IMR-90 (cell line): ENCODE results near the gene SYCP1. TPM values are rescaled to one million over a fixed set of nuclear protein-coding genes. Genes with fewer than 3 reads are reported as not detected.
A peak's percentile ranks its signal among the peaks of the same experiment; 100 is the strongest.

ENCODE experiments used
- ATAC-seq: fragments of 200-7000 bp; cut with Tn5 transposase; 2 replicates; pipeline ENCODE4 v1.9.1; 2020; ENCODE audit warnings: low read depth, mild to moderate bottlenecking, moderate library complexity
- Bru-seq: library from RNA; stranded (reverse); fragments of 400-500 nt; gene quantifications from one replicate; lab custom pipeline; 2021; lab: Mats Ljungman, UMichigan
- BruChase-seq, 2 experiments: library from RNA; stranded (reverse); fragments of 400-500 nt; gene quantifications; one replicate each; lab custom pipeline; 2021; lab: Mats Ljungman, UMichigan
- BruUV-seq: library from RNA; stranded (reverse); fragments of 400-500 nt; replicated peaks from 2 replicates; lab custom pipeline; 2021; lab: Mats Ljungman, UMichigan
- CTCF ChIA-PET: fragments of 300-600 bp; formaldehyde crosslinking; extraction: SDS; loops from one replicate; lab custom pipeline; 2021; ENCODE audit warnings: antibody characterized with exemption; lab: Yijun Ruan, JAX
- POLR2A ChIA-PET: fragments of 300-600 bp; sonication (Branson Sonifier 250); formaldehyde crosslinking; loops from one replicate; lab custom pipeline; 2022; ENCODE audit warnings: antibody characterized with exemption; ENCODE audit not compliant: unreplicated experiment; lab: Charles Lee
- DNase-seq: peaks from one replicate; pipeline ENCODE4 v3.0.0; 2013
- H2AFZ ChIP-seq: replicated peaks from 2 replicates; pipeline ENCODE3; 2013; ENCODE audit warnings: low read length, mild to moderate bottlenecking; ENCODE audit not compliant: poor library complexity
- H2AK5ac ChIP-seq: 2 replicates; pipeline ENCODE4 v1.6.1; 2013; ENCODE audit warnings: low read depth, low read length, inconsistent platforms
- H2AK9ac ChIP-seq: replicated peaks from 2 replicates; pipeline ENCODE3; 2013; ENCODE audit warnings: mild to moderate bottlenecking, low read depth, low read length, moderate library complexity; ENCODE audit not compliant: poor library complexity
- H2BK120ac ChIP-seq: 2 replicates; pipeline ENCODE4 v1.6.1; 2013; ENCODE audit warnings: low read depth, low read length, inconsistent platforms
- H2BK15ac ChIP-seq: 3 replicates; pipeline ENCODE4 v1.6.1; 2013; ENCODE audit warnings: low read depth, low read length, inconsistent platforms
- H2BK20ac ChIP-seq: 2 replicates; pipeline ENCODE4 v1.6.1; 2013; ENCODE audit warnings: low read depth, mild to moderate bottlenecking, inconsistent platforms, low read length, moderate library complexity
- H2BK5ac ChIP-seq: 2 replicates; pipeline ENCODE4 v1.6.1; 2013; ENCODE audit warnings: mild to moderate bottlenecking, low read depth, low read length, inconsistent platforms; ENCODE audit not compliant: poor library complexity, severe bottlenecking
- H3K14ac ChIP-seq: replicated peaks from 2 replicates; pipeline ENCODE4 v1.6.1; 2013; ENCODE audit warnings: low read depth, low read length, inconsistent platforms
- H3K18ac ChIP-seq: 2 replicates; pipeline ENCODE4 v1.6.1; 2013; ENCODE audit warnings: low read depth, low read length, control low read depth
- H3K23ac ChIP-seq: 2 replicates; pipeline ENCODE4 v1.6.1; 2013; ENCODE audit warnings: low read depth, low read length, inconsistent platforms
- H3K27ac ChIP-seq: 2 replicates; pipeline ENCODE4 v1.5.1; 2013; ENCODE audit warnings: mild to moderate bottlenecking, control low read depth, low read length; ENCODE audit not compliant: insufficient read depth
- H3K27me3 ChIP-seq: 2 replicates; pipeline ENCODE4 v1.6.1; 2013; ENCODE audit warnings: low read length; ENCODE audit not compliant: control insufficient read depth, insufficient read depth
- H3K36me3 ChIP-seq: 2 replicates; pipeline ENCODE4 v1.6.1; 2013; ENCODE audit warnings: low read length, mixed read lengths; ENCODE audit not compliant: control insufficient read depth, insufficient read depth
- H3K4ac ChIP-seq: 2 replicates; pipeline ENCODE4 v1.6.1; 2013; ENCODE audit warnings: low read depth, low read length, inconsistent platforms
- H3K4me1 ChIP-seq: 2 replicates; pipeline ENCODE4 v1.6.1; 2013; ENCODE audit warnings: low read length, mixed read lengths; ENCODE audit not compliant: control insufficient read depth, insufficient read depth
- H3K4me2 ChIP-seq: 2 replicates; pipeline ENCODE4 v1.6.1; 2013; ENCODE audit warnings: low read depth, mild to moderate bottlenecking, control low read depth, low read length, moderate library complexity
- H3K4me3 ChIP-seq: 2 replicates; pipeline ENCODE4 v1.5.1; 2013; ENCODE audit warnings: low read depth, mild to moderate bottlenecking, control low read depth, low read length, moderate library complexity; ENCODE audit not compliant: insufficient read depth
- H3K56ac ChIP-seq: 2 replicates; pipeline ENCODE4 v1.6.1; 2013; ENCODE audit warnings: low read length, inconsistent platforms; ENCODE audit not compliant: insufficient read depth; ENCODE audit errors: extremely low read depth
- H3K79me1 ChIP-seq, 2 experiments: 2 replicates each; pipeline ENCODE4 v1.6.1; 2013; ENCODE audit warnings: low read length in 2 of 2, inconsistent platforms in 1 of 2, low read depth in 1 of 2
- H3K9ac ChIP-seq: 2 replicates; pipeline ENCODE4 v1.6.1; 2013; ENCODE audit warnings: low read depth, low read length, control low read depth
- H3K9me1 ChIP-seq: 2 replicates; pipeline ENCODE4 v1.6.1; 2013; ENCODE audit warnings: low read length, inconsistent platforms; ENCODE audit not compliant: insufficient read depth
- H3K9me3 ChIP-seq: 2 replicates; pipeline ENCODE4 v1.6.1; 2013; ENCODE audit warnings: low read length; ENCODE audit not compliant: control insufficient read depth, insufficient read depth
- H4K20me1 ChIP-seq: 2 replicates; pipeline ENCODE4 v1.6.1; 2013; ENCODE audit warnings: low read length, inconsistent platforms; ENCODE audit not compliant: insufficient read depth
- H4K5ac ChIP-seq: 2 replicates; pipeline ENCODE4 v1.6.1; 2013; ENCODE audit warnings: mild to moderate bottlenecking, low read depth, low read length, control low read depth
- H4K8ac ChIP-seq, 2 experiments: 2 replicates each; pipeline ENCODE4 v1.6.1; 2013; ENCODE audit warnings: low read depth in 2 of 2, low read length in 2 of 2, control low read depth in 1 of 2, inconsistent platforms in 1 of 2
- H4K91ac ChIP-seq: 2 replicates; pipeline ENCODE4 v1.6.1; 2013; ENCODE audit warnings: low read depth, low read length, inconsistent platforms; ENCODE audit not compliant: insufficient read depth
- CEBPB ChIP-seq: IDR thresholded peaks from 2 replicates; pipeline ENCODE4 v1.6.1; 2012; ENCODE audit warnings: low read depth, low read length, improper control_type of control experiment
- FOS ChIP-seq: fragments of 150-350 bp; IDR thresholded peaks from 2 replicates; pipeline ENCODE4 v1.6.1; 2016; ENCODE audit warnings: low read depth, low read length
- MAFK ChIP-seq: IDR thresholded peaks from 2 replicates; pipeline ENCODE4 v1.6.1; 2012; ENCODE audit warnings: low read depth, low read length, improper control_type of control experiment
- MAZ ChIP-seq: IDR thresholded peaks from 2 replicates; pipeline ENCODE4 v1.6.1; 2012; ENCODE audit warnings: low read depth, mild to moderate bottlenecking, low read length, improper control_type of control experiment, moderate library complexity, borderline replicate concordance
- MXI1 ChIP-seq: IDR thresholded peaks from 2 replicates; pipeline ENCODE4 v1.6.1; 2012; ENCODE audit warnings: low read depth, mild to moderate bottlenecking, low read length, moderate library complexity, borderline replicate concordance
- NFE2L2 ChIP-seq: fragments of 150-350 bp; IDR thresholded peaks from 2 replicates; pipeline ENCODE4 v1.6.1; 2016; ENCODE audit warnings: low read depth, mild to moderate bottlenecking, low read length
- POLR2A ChIP-seq: IDR thresholded peaks from 2 replicates; pipeline ENCODE4 v1.6.1; 2012; ENCODE audit warnings: mild to moderate bottlenecking, low read depth, low read length
- RCOR1 ChIP-seq: IDR thresholded peaks from 2 replicates; pipeline ENCODE4 v1.6.1; 2012; ENCODE audit warnings: mild to moderate bottlenecking, low read length, improper control_type of control experiment; ENCODE audit not compliant: insufficient replicate concordance
- RFX5 ChIP-seq: IDR thresholded peaks from 2 replicates; pipeline ENCODE4 v1.8.0; 2012; ENCODE audit warnings: low read depth, mild to moderate bottlenecking, low read length, moderate library complexity
- SMC3 ChIP-seq: fragments of 150-350 bp; IDR thresholded peaks from 2 replicates; pipeline ENCODE4 v1.6.1; 2016; ENCODE audit warnings: low read depth, mild to moderate bottlenecking, antibody characterized with exemption, low read length, moderate library complexity
- WGBS, 2 experiments: methylation state at CpG; one replicate each; pipeline versions ENCODE4 v1.1.5 to v1.1.7; 2013; ENCODE audit warnings: missing lambda C conversion rate in 2 of 2; ENCODE audit not compliant: insufficient read length in 1 of 2; ENCODE audit errors: extremely low coverage in 2 of 2; 5-methylcytosine and 5-hydroxymethylcytosine counted together
- dilution Hi-C: fragments of 300-500 bp; cut with HindIII; formaldehyde crosslinking; loops from one replicate; pipeline ENCODE4 v1.14.3; 2018; ENCODE audit warnings: low sequenced_read_pairs; ENCODE audit not compliant: unreplicated experiment
- in situ Hi-C: fragments of 300-500 bp; cut with MboI; formaldehyde crosslinking; loops from 3 replicates; pipeline ENCODE4 v1.14.3; 2019; ENCODE audit warnings: low sequenced_read_pairs, inconsistent platforms, mixed read lengths
- intact Hi-C: fragments of 100-400 bp; cut with micrococcal nuclease; formaldehyde crosslinking; loops from 2 replicates; pipeline ENCODE4 v1.10.0; 2022
- long read RNA-seq: library from polyadenylated mRNA; unstranded; transcript quantifications from one replicate; pipeline ENCODE4 v2.0.0, GENCODE V29; 2021; ENCODE audit not compliant: unreplicated experiment
- polyA plus RNA-seq, 3 experiments: library from polyadenylated mRNA; depleted of rRNA; stranded (reverse); fragments of >200 nt; gene quantifications; 2 replicates each; pipeline ENCODE4 v1.2.3, GENCODE V29; 2012; ENCODE audit warnings: low replicate concordance in 1 of 3
- total RNA-seq: library from RNA; depleted of rRNA; stranded (reverse); fragments of >200 nt; gene quantifications from 2 replicates; pipeline ENCODE4 v1.2.3, GENCODE V29; 2012; rRNA removed
- TF ChIP-seq, protein P1 (sequence below): fragments of 150-350 bp; IDR thresholded peaks from 2 replicates; pipeline ENCODE4 v1.6.1; 2016; ENCODE audit warnings: low read depth, mild to moderate bottlenecking, low read length, moderate library complexity, borderline replicate concordance
- TF ChIP-seq, protein P2 (sequence below): fragments of 150-350 bp; IDR thresholded peaks from 2 replicates; pipeline ENCODE4 v1.6.1; 2017; ENCODE audit warnings: mild to moderate bottlenecking, antibody characterized with exemption, low read length, low read depth

SYCP1 gene, protein sequence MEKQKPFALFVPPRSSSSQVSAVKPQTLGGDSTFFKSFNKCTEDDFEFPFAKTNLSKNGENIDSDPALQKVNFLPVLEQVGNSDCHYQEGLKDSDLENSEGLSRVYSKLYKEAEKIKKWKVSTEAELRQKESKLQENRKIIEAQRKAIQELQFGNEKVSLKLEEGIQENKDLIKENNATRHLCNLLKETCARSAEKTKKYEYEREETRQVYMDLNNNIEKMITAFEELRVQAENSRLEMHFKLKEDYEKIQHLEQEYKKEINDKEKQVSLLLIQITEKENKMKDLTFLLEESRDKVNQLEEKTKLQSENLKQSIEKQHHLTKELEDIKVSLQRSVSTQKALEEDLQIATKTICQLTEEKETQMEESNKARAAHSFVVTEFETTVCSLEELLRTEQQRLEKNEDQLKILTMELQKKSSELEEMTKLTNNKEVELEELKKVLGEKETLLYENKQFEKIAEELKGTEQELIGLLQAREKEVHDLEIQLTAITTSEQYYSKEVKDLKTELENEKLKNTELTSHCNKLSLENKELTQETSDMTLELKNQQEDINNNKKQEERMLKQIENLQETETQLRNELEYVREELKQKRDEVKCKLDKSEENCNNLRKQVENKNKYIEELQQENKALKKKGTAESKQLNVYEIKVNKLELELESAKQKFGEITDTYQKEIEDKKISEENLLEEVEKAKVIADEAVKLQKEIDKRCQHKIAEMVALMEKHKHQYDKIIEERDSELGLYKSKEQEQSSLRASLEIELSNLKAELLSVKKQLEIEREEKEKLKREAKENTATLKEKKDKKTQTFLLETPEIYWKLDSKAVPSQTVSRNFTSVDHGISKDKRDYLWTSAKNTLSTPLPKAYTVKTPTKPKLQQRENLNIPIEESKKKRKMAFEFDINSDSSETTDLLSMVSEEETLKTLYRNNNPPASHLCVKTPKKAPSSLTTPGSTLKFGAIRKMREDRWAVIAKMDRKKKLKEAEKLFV
- total RNA-seq: not detected in 2 replicates
- not detected in 2 replicates for polyA plus RNA-seq (2012; rRNA removed)
- polyA plus RNA-seq (2012; cell fraction: cytosol; rRNA removed): not detected in 2 replicates
- not detected in 2 replicates for polyA plus RNA-seq (2012; cell fraction: nucleus; rRNA removed; ENCODE audit: low replicate concordance)
- Bru-seq, nascent RNA: not detected
- BruChase-seq, experiment 1, labeled RNA remaining after a 6-hour chase: not detected
- percentile 0 among the genes with signal in this experiment for BruChase-seq, experiment 2, labeled RNA remaining after a 2-hour chase
- long read RNA-seq: 0 reads

DNA sequence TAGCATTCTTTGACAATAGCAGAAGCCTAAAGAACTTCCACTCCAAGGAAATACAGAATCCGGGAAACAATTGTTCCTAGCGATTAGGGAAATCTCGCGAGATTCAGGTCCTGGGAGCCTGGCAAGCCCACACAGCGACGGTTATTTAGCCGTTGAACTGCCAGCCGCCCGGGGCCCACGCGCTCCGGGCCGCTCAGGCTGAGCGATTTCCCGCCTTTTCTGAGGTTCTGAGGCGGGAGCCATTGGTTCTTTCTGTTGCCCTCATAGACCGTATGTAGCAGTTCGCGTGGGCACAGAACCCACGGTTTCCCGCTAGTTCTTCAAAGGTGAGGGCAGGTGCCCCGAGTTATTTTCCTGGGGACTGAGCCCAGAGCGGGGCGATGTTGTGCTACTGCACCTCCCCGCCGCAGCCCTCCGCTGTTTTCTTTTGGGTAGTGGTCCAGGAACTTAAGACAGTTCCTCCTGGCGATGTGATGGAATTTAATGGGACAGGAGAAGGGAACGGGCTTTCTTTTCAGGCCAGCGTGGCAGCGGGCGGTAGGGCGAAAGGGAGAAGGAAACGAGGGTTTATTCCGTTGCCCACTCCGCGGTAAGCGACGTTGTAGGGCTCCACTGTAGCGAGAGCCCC is at the start of gene SYCP1:
Gene SYCP1 (plus strand): TSS at position 171 of the 628 bp plus-strand sequence. CDS start 602 bp downstream, outside the sequence.
- Histone ChIP-seq H3K4ac (no peak within 1 kb of the TSS), H3K14ac (no peak within 1 kb of the TSS), H3K9ac (no peak within 1 kb of the TSS), H2AK5ac (no peak within 1 kb of the TSS), H3K4me2 (peak within 1 kb of the TSS; percentile 5; the same call in 1 of the 2 replicates), H3K18ac (no peak within 1 kb of the TSS), H3K36me3 (no peaks in the 10 kb centered on the region), H3K79me1 (no peaks in the 10 kb centered on the region), H3K9me1 (0 out of 2 replicates have a peak, but pooled peaks cover 3% of the 10 kb centered on the region), H4K8ac (no peak within 1 kb of the TSS), H2BK20ac (no peak within 1 kb of the TSS), H2BK5ac (no peak within 1 kb of the TSS), H3K23ac (no peak within 1 kb of the TSS; the same call in 1 of the 2 replicates), H4K20me1 (no peaks in the 10 kb centered on the region), H2AK9ac (no peak within 1 kb of the TSS), H2AFZ (peak within 1 kb of the TSS; percentile 67), H4K5ac (no peak within 1 kb of the TSS), H3K56ac (no peak within 1 kb of the TSS), H2BK120ac (no peak within 1 kb of the TSS), H3K27me3 (peaks cover 17% of the 10 kb centered on the region), H3K4me3 (peak within 1 kb of the TSS; percentile 11), H3K4me1 (no peaks in the 10 kb centered on the region), H3K9me3 (no peaks in the 10 kb centered on the region), H2BK15ac (no peak within 1 kb of the TSS), H3K27ac (no peak within 1 kb of the TSS), H4K91ac (no peak within 1 kb of the TSS)
- BruUV-seq: no TSS peak
- WGBS, 2 experiments: 25% methylated on average over 27 of the region's 40 CpGs; no CpG with 5 or more reads in 1 of the 2 experiments
- CTCF ChIA-PET: no interaction called here
- DNase-seq (no peak), ATAC-seq (no peak)
- dilution Hi-C loops (no loop called here), in situ Hi-C loops (no loop called here), intact Hi-C loops (no loop called here)
- POLR2A ChIA-PET: no interaction called here
- no peak for TF ChIP-seq RFX5
- no peak for TF ChIP-seq POLR2A
- TF ChIP-seq CEBPB: no peak
- TF ChIP-seq FOS: no peak
- no peak for TF ChIP-seq MAZ
- no peak for TF ChIP-seq MAFK
- no peak for TF ChIP-seq SMC3
- TF ChIP-seq MXI1: no peak
- TF ChIP-seq RCOR1: no peak
- TF ChIP-seq, protein P1, sequence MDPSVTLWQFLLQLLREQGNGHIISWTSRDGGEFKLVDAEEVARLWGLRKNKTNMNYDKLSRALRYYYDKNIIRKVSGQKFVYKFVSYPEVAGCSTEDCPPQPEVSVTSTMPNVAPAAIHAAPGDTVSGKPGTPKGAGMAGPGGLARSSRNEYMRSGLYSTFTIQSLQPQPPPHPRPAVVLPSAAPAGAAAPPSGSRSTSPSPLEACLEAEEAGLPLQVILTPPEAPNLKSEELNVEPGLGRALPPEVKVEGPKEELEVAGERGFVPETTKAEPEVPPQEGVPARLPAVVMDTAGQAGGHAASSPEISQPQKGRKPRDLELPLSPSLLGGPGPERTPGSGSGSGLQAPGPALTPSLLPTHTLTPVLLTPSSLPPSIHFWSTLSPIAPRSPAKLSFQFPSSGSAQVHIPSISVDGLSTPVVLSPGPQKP: no peak
- TF ChIP-seq, protein P2, sequence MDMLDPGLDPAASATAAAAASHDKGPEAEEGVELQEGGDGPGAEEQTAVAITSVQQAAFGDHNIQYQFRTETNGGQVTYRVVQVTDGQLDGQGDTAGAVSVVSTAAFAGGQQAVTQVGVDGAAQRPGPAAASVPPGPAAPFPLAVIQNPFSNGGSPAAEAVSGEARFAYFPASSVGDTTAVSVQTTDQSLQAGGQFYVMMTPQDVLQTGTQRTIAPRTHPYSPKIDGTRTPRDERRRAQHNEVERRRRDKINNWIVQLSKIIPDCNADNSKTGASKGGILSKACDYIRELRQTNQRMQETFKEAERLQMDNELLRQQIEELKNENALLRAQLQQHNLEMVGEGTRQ: no peak
- TF ChIP-seq NFE2L2: no peak
